Spleen (tissue), 11 donors: Measurements from ENCODE around the gene TRIM38. TPM values are rescaled to one million over a fixed set of nuclear protein-coding genes. Genes with fewer than 3 reads are reported as not detected.

Experiments used
- DNase-seq: peaks from one replicate; pipeline ENCODE4 v3.0.0-alpha.2; 2020
- H3K27ac ChIP-seq, 8 donors: fragments of 200-600 bp; sonication (generic) in 7 of 8; 1 replicate in 4 of 8; 2 replicates in 4 of 8; pipeline versions ENCODE4 v1.5.0 to v1.8.0; 2016 to 2021; ENCODE audit warnings: inconsistent platforms in 4 of 8, mild to moderate bottlenecking in 4 of 8, moderate library complexity in 1 of 8
- H3K27me3 ChIP-seq, 7 donors: fragments of 200-600 bp; sonication (generic) in 6 of 7; replicated peaks in 1 of 7; 1 replicate in 4 of 7; 2 replicates in 3 of 7; pipeline versions ENCODE4 v1.5.0 to v1.8.0; 2016 to 2021; ENCODE audit warnings: inconsistent platforms in 3 of 7, mild to moderate bottlenecking in 1 of 7
- H3K36me3 ChIP-seq, 6 donors: fragments of 200-600 bp; sonication (generic) in 5 of 6; 1 replicate in 4 of 6; 2 replicates in 2 of 6; pipeline versions ENCODE4 v1.5.0 to v1.8.0; 2016 to 2021; ENCODE audit warnings: inconsistent platforms in 2 of 6
- H3K4me1 ChIP-seq, 6 donors: fragments of 200-600 bp; sonication (generic) in 5 of 6; 1 replicate in 3 of 6; 2 replicates in 3 of 6; pipeline versions ENCODE4 v1.5.0 to v1.8.0; 2016 to 2021; ENCODE audit warnings: inconsistent platforms in 3 of 6
- H3K4me3 ChIP-seq, 8 donors: fragments of 200-600 bp; sonication (generic) in 7 of 8; 1 replicate in 4 of 8; 2 replicates in 4 of 8; pipeline versions ENCODE4 v1.5.0 to v1.8.0; 2016 to 2021; ENCODE audit warnings: inconsistent platforms in 4 of 8, mild to moderate bottlenecking in 4 of 8, moderate library complexity in 2 of 8
- H3K9me3 ChIP-seq, 8 donors: fragments of 200-600 bp; sonication (generic) in 7 of 8; 1 replicate in 4 of 8; 2 replicates in 4 of 8; pipeline versions ENCODE4 v1.5.0 to v1.8.0; 2016 to 2021; ENCODE audit warnings: inconsistent platforms in 4 of 8
- POLR2A ChIP-seq, 3 donors: fragments of 450-650 bp; IDR thresholded peaks; one replicate each; pipeline ENCODE4 v1.5.1; 2017; ENCODE audit warnings: antibody characterized with exemption in 3 of 3, mild to moderate bottlenecking in 1 of 3
- POLR2AphosphoS5 ChIP-seq, 3 donors: sonication (generic); formaldehyde crosslinking; IDR thresholded peaks; one replicate each; pipeline ENCODE4 v1.5.1; 2017; ENCODE audit warnings: antibody characterized with exemption in 3 of 3
- WGBS, 5 donors: extraction: QIAGEN DNeasy Blood & Tissue Kit in 3 of 5; methylation state at CpG; one replicate each; pipeline versions ENCODE4 v1.1.5 to v1.1.7; 2013 to 2018; 5-methylcytosine and 5-hydroxymethylcytosine counted together
- intact Hi-C: fragments of 100-400 bp; cut with DNase I; formaldehyde crosslinking; loops from one replicate; pipeline ENCODE4 v1.15.0; 2023; ENCODE audit warnings: low total_unique reads
- polyA plus RNA-seq, 3 donors: library from polyadenylated mRNA; stranded (reverse); fragments of 200-250 nt; gene quantifications; one replicate each; pipeline ENCODE4 v1.2.1, GENCODE V29; 2013
- total RNA-seq, 7 donors: library from RNA; depleted of rRNA in 3 of 7; stranded (reverse); fragments of >200 nt in 3 of 7; fragmentation: NEBNext Ultra II Directional in 4 of 7; extraction: Animal tissue kit (Norgen Biotek cat#: 25700) in 4 of 7; gene quantifications; one replicate each; pipeline versions ENCODE4 v1.1.0 to v1.2.1, GENCODE V29; 2016 to 2021
- TF ChIP-seq, protein P1 (sequence below), 11 experiments: fragments of 200-600 bp in 7 of 11; fragments of 450-650 bp in 4 of 11; sonication (generic) in 4 of 11; IDR thresholded peaks in 8 of 11; conservative IDR thresholded peaks in 3 of 11; 1 replicate in 7 of 11; 2 replicates in 4 of 11; pipeline versions ENCODE4 v1.4.0 to v1.8.0; 2016 to 2021; ENCODE audit warnings: antibody characterized with exemption in 11 of 11, inconsistent platforms in 4 of 11, mild to moderate bottlenecking in 1 of 11
- donor health status: healthy with polysubstance abuse.
- donor health status: DM: no; HTN: no; CAD: no; lungs with moderate emphysema.
- donor health status: DM: no; HTN: no; CAD: no.
- donor health status: Bipolar disorder and iron deficiency.
- donor health status: healthy.
- donor health status: DM: no; HTN: no; CAD: no.
- donor health status: DM: yes; HTN: yes; CAD: no.

The TRIM38 gene
- total and polyA plus RNA-seq, 10 donors, result 8.0 to 34.4 (median 28.1) TPM

DNA sequence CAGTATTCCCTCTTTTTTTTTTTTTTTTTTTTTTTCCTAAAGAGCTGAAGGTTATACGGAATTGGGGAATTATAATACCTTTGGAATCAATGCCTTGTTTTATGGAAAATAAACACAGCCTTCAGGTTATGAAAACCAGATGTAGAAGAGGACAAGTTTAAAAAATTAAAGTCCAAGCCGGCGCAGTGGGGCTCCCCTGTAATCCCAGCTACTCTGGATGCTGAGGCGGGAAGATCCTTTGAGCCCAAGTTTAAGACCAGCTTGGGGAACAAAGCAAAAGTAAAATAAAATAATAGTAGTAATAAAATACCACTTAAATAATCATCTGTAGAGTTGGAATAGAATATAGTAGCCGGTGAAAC is 57.3 kb downstream of the TRIM38 start:
- intact Hi-C loops, result no loop called here
- peak overlapping the region; percentile 96 to 99 (median 99) for H3K27ac ChIP-seq
- TF ChIP-seq POLR2AphosphoS5 (IDR thresholded peaks at IDR 0.05) (no peak), POLR2A (IDR thresholded peaks at IDR 0.05) (no peak)
- TF ChIP-seq, protein P1, sequence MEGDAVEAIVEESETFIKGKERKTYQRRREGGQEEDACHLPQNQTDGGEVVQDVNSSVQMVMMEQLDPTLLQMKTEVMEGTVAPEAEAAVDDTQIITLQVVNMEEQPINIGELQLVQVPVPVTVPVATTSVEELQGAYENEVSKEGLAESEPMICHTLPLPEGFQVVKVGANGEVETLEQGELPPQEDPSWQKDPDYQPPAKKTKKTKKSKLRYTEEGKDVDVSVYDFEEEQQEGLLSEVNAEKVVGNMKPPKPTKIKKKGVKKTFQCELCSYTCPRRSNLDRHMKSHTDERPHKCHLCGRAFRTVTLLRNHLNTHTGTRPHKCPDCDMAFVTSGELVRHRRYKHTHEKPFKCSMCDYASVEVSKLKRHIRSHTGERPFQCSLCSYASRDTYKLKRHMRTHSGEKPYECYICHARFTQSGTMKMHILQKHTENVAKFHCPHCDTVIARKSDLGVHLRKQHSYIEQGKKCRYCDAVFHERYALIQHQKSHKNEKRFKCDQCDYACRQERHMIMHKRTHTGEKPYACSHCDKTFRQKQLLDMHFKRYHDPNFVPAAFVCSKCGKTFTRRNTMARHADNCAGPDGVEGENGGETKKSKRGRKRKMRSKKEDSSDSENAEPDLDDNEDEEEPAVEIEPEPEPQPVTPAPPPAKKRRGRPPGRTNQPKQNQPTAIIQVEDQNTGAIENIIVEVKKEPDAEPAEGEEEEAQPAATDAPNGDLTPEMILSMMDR (IDR thresholded peaks at IDR 0.05 in 8 of 11, conservative IDR thresholded peaks at IDR 0.05 in 3 of 11), result no peak
- H3K36me3 ChIP-seq, result no peaks in the 10 kb centered on the region
- no peaks in the 10 kb centered on the region for H3K27me3 ChIP-seq
- peak overlapping the region in 6 of 8 donors; percentile 43 to 83 (median 52) for H3K4me3 ChIP-seq
- peaks cover 0 to 28% (median 2%) of the 10 kb centered on the region in 8 donors for H3K9me3 ChIP-seq
- DNase-seq, result no peak
- peaks cover 5 to 38% (median 22%) of the 10 kb centered on the region in 6 donors for H3K4me1 ChIP-seq
- 33 to 47% (median 36%) methylated on average over 5 of the region's 5 CpGs for WGBS, 5 donors

- Histone ChIP-seq H3K4me1 (peaks cover 5 to 42% (median 24%) of the 10 kb centered on the region in 6 donors), H3K4me3 (peak overlapping the region; percentile 29 to 83 (median 48)), H3K9me3 (peaks cover 0 to 28% (median 2%) of the 10 kb centered on the region in 8 donors), H3K36me3 (no peaks in the 10 kb centered on the region), H3K27ac (peak overlapping the region; percentile 96 to 99 (median 99)), H3K27me3 (no peaks in the 10 kb centered on the region)
- 0 to 1% (median 0%) methylated on average over 36 to 45 of the region's 45 CpGs for WGBS, 5 donors
- DNase-seq, result peak; percentile 93
- intact Hi-C loops, result no loop called here
- TF ChIP-seq POLR2AphosphoS5 (IDR thresholded peaks at IDR 0.05) (peak; percentile 99 to 100 (median 100)), POLR2A (IDR thresholded peaks at IDR 0.05) (peak; percentile 96 to 100 (median 98))
- TF ChIP-seq, protein P1 (IDR thresholded peaks at IDR 0.05 in 8 of 11, conservative IDR thresholded peaks at IDR 0.05 in 3 of 11), result no peak
Measured at GRCh38 chr6:26020329-26021000, 57.9 kb downstream of the TRIM38 start.

DNA sequence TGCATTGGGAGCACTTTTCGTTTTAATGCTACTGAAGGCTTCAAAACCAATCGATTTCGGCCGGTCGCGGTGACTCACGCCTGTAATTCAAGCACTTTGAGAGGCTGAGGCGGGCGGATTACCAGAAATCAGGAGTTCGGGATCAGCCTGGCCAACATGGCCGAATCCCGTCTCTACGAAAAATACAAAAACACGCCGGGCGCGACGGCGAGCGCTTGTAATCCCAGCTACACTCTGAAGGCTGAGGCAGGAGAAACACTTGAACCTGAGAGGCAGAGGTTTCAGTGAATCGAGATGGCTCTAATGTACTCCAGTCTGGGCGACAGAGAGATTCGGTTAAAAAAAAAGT is 58.4 kb downstream of the TRIM38 start:
- peak overlapping the region; percentile 96 to 99 (median 99) for H3K27ac ChIP-seq
- peaks cover 0 to 28% (median 2%) of the 10 kb centered on the region in 8 donors for H3K9me3 ChIP-seq
- intact Hi-C loops, result no loop called here
- 0 to 1% (median 1%) methylated on average over 23 of the region's 23 CpGs for WGBS, 5 donors
- no peaks in the 10 kb centered on the region for H3K27me3 ChIP-seq
- no peaks in the 10 kb centered on the region for H3K36me3 ChIP-seq
- no peak for TF ChIP-seq POLR2A (IDR thresholded peaks at IDR 0.05)
- peak overlapping the region; percentile 29 to 83 (median 48) for H3K4me3 ChIP-seq
- H3K4me1 ChIP-seq, result peaks cover 5 to 47% (median 29%) of the 10 kb centered on the region in 6 donors
- DNase-seq, result peak; percentile 88

DNA sequence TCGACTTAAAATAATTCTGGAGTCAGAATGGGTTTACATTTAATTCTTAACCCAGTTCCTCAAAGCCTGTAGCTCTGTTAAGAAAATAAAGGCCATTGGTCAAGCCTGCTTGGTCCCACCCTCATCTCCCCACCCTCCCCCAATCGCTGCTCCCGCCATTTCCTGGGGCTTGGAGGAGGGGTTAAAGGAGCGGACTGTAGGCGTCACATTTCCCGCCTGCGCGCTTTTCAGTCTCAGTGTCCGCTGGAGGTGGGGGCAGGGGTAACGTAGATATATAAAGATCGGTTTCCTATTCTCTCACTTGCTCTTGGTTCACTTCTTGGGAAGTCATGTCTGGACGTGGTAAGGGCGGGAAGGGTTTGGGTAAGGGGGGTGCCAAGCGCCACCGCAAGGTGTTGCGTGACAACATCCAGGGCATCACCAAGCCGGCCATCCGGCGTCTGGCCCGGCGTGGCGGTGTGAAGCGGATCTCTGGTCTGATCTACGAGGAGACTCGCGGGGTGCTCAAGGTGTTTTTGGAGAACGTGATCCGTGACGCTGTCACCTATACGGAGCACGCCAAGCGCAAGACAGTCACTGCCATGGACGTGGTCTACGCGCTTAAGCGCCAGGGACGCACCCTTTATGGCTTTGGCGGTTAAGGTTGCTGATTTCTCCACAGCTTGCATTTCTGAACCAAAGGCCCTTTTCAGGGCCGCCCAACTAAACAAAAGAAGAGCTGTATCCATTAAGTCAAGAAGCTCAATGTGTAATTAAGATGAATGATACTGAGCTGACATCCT is 58.9 kb downstream of the TRIM38 start:
- Histone ChIP-seq H3K36me3 (no peaks in the 10 kb centered on the region), H3K27ac (peak overlapping the region; percentile 96 to 99 (median 99)), H3K4me1 (peaks cover 5 to 50% (median 33%) of the 10 kb centered on the region in 6 donors), H3K27me3 (no peaks in the 10 kb centered on the region), H3K4me3 (peak overlapping the region; percentile 29 to 83 (median 48)), H3K9me3 (peaks cover 0 to 28% (median 2%) of the 10 kb centered on the region in 8 donors)
- intact Hi-C loops, result no loop called here
- WGBS, 5 donors, result 0 to 1% (median 0%) methylated on average over 32 to 39 of the region's 39 CpGs
- peak; percentile 56 to 77 (median 70) for TF ChIP-seq POLR2A (IDR thresholded peaks at IDR 0.05)
- peak; percentile 95 to 98 (median 97) for TF ChIP-seq POLR2AphosphoS5 (IDR thresholded peaks at IDR 0.05)
- TF ChIP-seq, protein P1 (IDR thresholded peaks at IDR 0.05 in 8 of 11, conservative IDR thresholded peaks at IDR 0.05 in 3 of 11), result peak in 4 of 11 experiments; percentile 8 to 22 (median 17)
- DNase-seq, result peak; percentile 97
